Measurements from ENCODE around the gene FKBP5. TPM values are rescaled to one million over a fixed set of nuclear protein-coding genes. Genes with fewer than 3 reads are reported as not detected.
"Not testable (repeated sequence)": the region's sequence is repeated elsewhere in the genome, so short reads cannot be mapped to it uniquely, and the experiment has no call there.

FKBP5 gene
- total RNA-seq, 2 donors from 2014 or later: 133 to 138 TPM

- intact Hi-C loops (cut with DNase I): loop anchor here (5.0 to 10.0 kb wide), 2 partner anchors 53 to 156 kb away; partner anchors contain the start of gene ARMC12
- peaks cover 11% of the 10 kb centered on the region for H3K4me1 ChIP-seq
Observed at GRCh38 chr6:35581633-35582032, 107.1 kb downstream of the FKBP5 start.

GRCh38 chr6:35580836-35581235 is 107.9 kb downstream of the FKBP5 start:
- no peak for TF ChIP-seq POLR2A (IDR thresholded peaks at IDR 0.05)
- TF ChIP-seq CTCF (IDR thresholded peaks at IDR 0.05): no peak
- intact Hi-C loops (cut with DNase I): loop anchor here (5.0 to 10.0 kb wide), 2 partner anchors 54 to 156 kb away; partner anchors contain the start of gene ARMC12
- Histone ChIP-seq H3K4me1 (peaks cover 11% of the 10 kb centered on the region), H3K4me3 (no peak overlapping the region), H3K27me3 (no peaks in the 10 kb centered on the region), H3K9me3 (no peaks in the 10 kb centered on the region), H3K27ac (no peak overlapping the region), H3K36me3 (replicated peaks in 1 of 2; ENCODE audit: insufficient read depth in 1 of 2, low read depth in 2 of 2) (peaks cover 0 to 11% of the 10 kb centered on the region in 2 donors)
- DNase-seq (no peak), ATAC-seq (no peak)

More at GRCh38 chr6:35581633-35582032, 107.1 kb downstream of the FKBP5 start:
- Histone ChIP-seq H3K27ac (no peak overlapping the region), H3K9me3 (no peaks in the 10 kb centered on the region), H3K27me3 (no peaks in the 10 kb centered on the region), H3K4me3 (no peak overlapping the region), H3K36me3 (replicated peaks in 1 of 2; ENCODE audit: insufficient read depth in 1 of 2, low read depth in 2 of 2) (peaks cover 7 to 14% of the 10 kb centered on the region in 2 donors)
- ATAC-seq: no peak
- WGBS, 2 donors: 89 to 93% methylated on average over 6 of the region's 6 CpGs
- TF ChIP-seq POLR2A (IDR thresholded peaks at IDR 0.05) (no peak), CTCF (IDR thresholded peaks at IDR 0.05) (no peak)
- DNase-seq: no peak

- WGBS, 2 donors: 75 to 83% methylated on average over 9 of the region's 9 CpGs
- DNase-seq: no peak
- intact Hi-C loops (cut with DNase I): no loop called here
- no peak for TF ChIP-seq CTCF (IDR thresholded peaks at IDR 0.05)
- no peak for TF ChIP-seq POLR2A (IDR thresholded peaks at IDR 0.05)
- Histone ChIP-seq H3K9me3 (no peaks in the 10 kb centered on the region), H3K27me3 (no peaks in the 10 kb centered on the region), H3K27ac (no peak overlapping the region), H3K4me1 (no peaks in the 10 kb centered on the region), H3K4me3 (no peak overlapping the region), H3K36me3 (replicated peaks in 1 of 2; ENCODE audit: insufficient read depth in 1 of 2, low read depth in 2 of 2) (peaks cover 9 to 34% of the 10 kb centered on the region in 2 donors)
- ATAC-seq: no peak
Observed at GRCh38 chr6:35576682-35577081, 112.0 kb downstream of the FKBP5 start.

- TF ChIP-seq CTCF (IDR thresholded peaks at IDR 0.05) (no peak), POLR2A (IDR thresholded peaks at IDR 0.05) (no peak)
- intact Hi-C loops (cut with DNase I): no loop called here
- H3K9me3 ChIP-seq: no peaks in the 10 kb centered on the region
- no peak overlapping the region for H3K27ac ChIP-seq
- no peaks in the 10 kb centered on the region for H3K27me3 ChIP-seq
- no peak overlapping the region for H3K4me3 ChIP-seq
- no peaks in the 10 kb centered on the region for H3K4me1 ChIP-seq
- H3K36me3 ChIP-seq (replicated peaks in 1 of 2; ENCODE audit: insufficient read depth in 1 of 2, low read depth in 2 of 2): peaks cover 9 to 33% of the 10 kb centered on the region in 2 donors
- WGBS, 2 donors: 68 to 70% methylated on average over 3 of the region's 3 CpGs
- no peak for DNase-seq
- no peak for ATAC-seq
Observed at GRCh38 chr6:35573495-35574110, 115.1 kb downstream of the FKBP5 start.

GRCh38 chr6:35570885-35571330 is 117.8 kb downstream of the FKBP5 start:
- H3K9me3 ChIP-seq; intact Hi-C loops (cut with DNase I); H3K27me3 ChIP-seq; H3K4me3 ChIP-seq; ATAC-seq; H3K27ac ChIP-seq; H3K4me1 ChIP-seq; DNase-seq: not testable (repeated sequence)
- H3K36me3 ChIP-seq (replicated peaks in 1 of 2; ENCODE audit: insufficient read depth in 1 of 2, low read depth in 2 of 2): peaks cover 9 to 24% of the 10 kb centered on the region in 2 donors
- 56 to 76% methylated on average over 2 of the region's 2 CpGs for WGBS, 2 donors
